Measurements from ENCODE around the gene PHPT1. TPM values are rescaled to one million over a fixed set of nuclear protein-coding genes. Genes with fewer than 3 reads are reported as not detected.

The PHPT1 gene
- total and polyA plus RNA-seq, 2 of the 13 experiments (the other 11 are each of a cell fraction or from before 2014, with no cell fraction given) = 189 to 192 TPM

- Histone ChIP-seq H3K27ac (ENCODE audit: extremely low read length, insufficient read depth, low read length) (no peak overlapping the region), H4K20me1 (ENCODE audit: insufficient read depth, low read length) (no peaks in the 10 kb centered on the region), H3K4me1 (ENCODE audit: insufficient read depth, low read length) (no peaks in the 10 kb centered on the region), H3K36me3 (replicated peaks in 1 of 2; ENCODE audit: control insufficient read depth in 1 of 2, insufficient read depth in 2 of 2, low read length in 2 of 2) (peaks cover 50 to 85% of the 10 kb centered on the region in 2 experiments), H3K4me2 (ENCODE audit: low read depth, low read length) (no peak overlapping the region), H3K79me2 (ENCODE audit: insufficient read depth, low read length) (no peaks in the 10 kb centered on the region), H3K4me3 (replicated peaks in 1 of 3; ENCODE audit: insufficient read depth in 1 of 3, low read depth in 2 of 3, low read length in 3 of 3) (no peak overlapping the region), H3K9me3 (ENCODE audit: low read length) (no peaks in the 10 kb centered on the region), H3K9ac (ENCODE audit: insufficient read depth, low read depth, low read length) (no peak overlapping the region), H3K27me3 (ENCODE audit: control insufficient read depth in 1 of 2, insufficient read depth in 2 of 2, low read length in 2 of 2) (no peaks in the 10 kb centered on the region), H2AFZ (ENCODE audit: low read length) (no peak overlapping the region)
- DNase-seq (ENCODE audit: low spot score) (no peak), ATAC-seq (no peak), FAIRE-seq (no peak)
- ChIA-PET POLR2A (no interaction called here), CTCF (ENCODE audit: low intra/inter-chr PET ratio, low total read pairs) (no interaction called here)
- in situ Hi-C loops (cut with HindIII; ENCODE audit: extremely low pct_ligation_motif_present, low pct_unique_long_range_greater_than_20kb) = no loop called here
- no TSS peak for BruUV-seq (replicated peaks)
- TF ChIP-seq RBFOX2 (IDR thresholded peaks at IDR 0.05; ENCODE audit: low read depth, low read length) = 0 out of 2 replicates have a peak, but pooled peaks have one; percentile 20
- no peak for TF ChIP-seq TCF7L2 (IDR thresholded peaks at IDR 0.05; ENCODE audit: low read depth, low read length)
- TF ChIP-seq ZNF503 (CRISPR knock-in tag; IDR thresholded peaks at IDR 0.05) = no peak
- no peak for TF ChIP-seq ZNF235 (CRISPR knock-in tag; IDR thresholded peaks at IDR 0.05; ENCODE audit: borderline replicate concordance)
- peak; percentile 22 for TF ChIP-seq AGO2 (optimal IDR thresholded peaks at IDR 0.05; ENCODE audit: low read depth, low read length)
- no peak for TF ChIP-seq FIP1L1 (IDR thresholded peaks at IDR 0.05; ENCODE audit: borderline replicate concordance, insufficient read depth, low read depth, low read length)
- TF ChIP-seq ZNF230 (CRISPR knock-in tag; IDR thresholded peaks at IDR 0.05) = no peak
- no peak for TF ChIP-seq TCF12 (IDR thresholded peaks at IDR 0.05)
- TF ChIP-seq TCF12 (CRISPR knock-in tag; IDR thresholded peaks at IDR 0.05) = no peak
- no peak for TF ChIP-seq TOE1 (CRISPR knock-in tag; IDR thresholded peaks at IDR 0.05)
- no peak for TF ChIP-seq CBX5 (CRISPR knock-in tag; IDR thresholded peaks at IDR 0.05; ENCODE audit: borderline replicate concordance)
- 98% methylated on average over 26 of the region's 31 CpGs for WGBS (ENCODE audit: low lambda C conversion rate)
- intact Hi-C loops (cut with micrococcal nuclease; ENCODE audit: unreplicated experiment) = no loop called here
Measured at GRCh38 chr9:136828474-136829140, 20.6 kb upstream of the PHPT1 start.

Data from HepG2 (cell line).